H1 (cell line): ENCODE results near the gene LPP. TPM values are rescaled to one million over a fixed set of nuclear protein-coding genes. Genes with fewer than 3 reads are reported as not detected.

ENCODE experiments used
- CTCF ChIA-PET: fragments of 300-600 bp; sonication (Branson Sonifier 250); formaldehyde crosslinking; loops from one replicate; lab custom pipeline; 2021; ENCODE audit not compliant: partially characterized antibody; lab: Charles Lee
- POLR2A ChIA-PET: fragments of 300-600 bp; sonication (Branson Sonifier 250); formaldehyde crosslinking; loops from one replicate; lab custom pipeline; 2021; ENCODE audit warnings: inconsistent platforms; ENCODE audit not compliant: partially characterized antibody; lab: Charles Lee
- DNase-seq, 2 experiments: peaks; one replicate each; pipeline versions ENCODE4 v3.0.0 to v3.0.0-alpha.2; 2010 to 2022; ENCODE audit warnings: low spot score in 2 of 2, low read depth in 1 of 2, mixed read lengths in 1 of 2
- FAIRE-seq: peaks from 2 replicates; lab custom pipeline; 2011; peaks lifted over from hg19 to GRCh38; lab: Jason Lieb, UNC
- H2AFZ ChIP-seq: 2 replicates; pipeline ENCODE4 v1.8.1; 2012; ENCODE audit warnings: low read length, inconsistent platforms
- H2AK5ac ChIP-seq: 2 replicates; pipeline ENCODE4 v1.6.1; 2013; ENCODE audit warnings: low read depth, low read length
- H2BK120ac ChIP-seq: replicated peaks from 2 replicates; pipeline ENCODE3; 2013; ENCODE audit warnings: low read depth, low read length, inconsistent platforms
- H2BK12ac ChIP-seq: 2 replicates; pipeline ENCODE4 v1.6.1; 2013; ENCODE audit warnings: low read depth, low read length
- H2BK15ac ChIP-seq: 2 replicates; pipeline ENCODE4 v1.6.1; 2013; ENCODE audit warnings: low read length
- H2BK20ac ChIP-seq: 2 replicates; pipeline ENCODE4 v1.6.1; 2013; ENCODE audit warnings: low read length
- H2BK5ac ChIP-seq: 2 replicates; pipeline ENCODE4 v1.6.1; 2013; ENCODE audit warnings: low read depth, low read length
- H3K14ac ChIP-seq: 2 replicates; pipeline ENCODE4 v1.6.1; 2013; ENCODE audit warnings: inconsistent platforms; ENCODE audit not compliant: insufficient read length
- H3K18ac ChIP-seq: 2 replicates; pipeline ENCODE4 v1.6.1; 2013; ENCODE audit warnings: low read length; ENCODE audit errors: extremely low read depth
- H3K23ac ChIP-seq: 2 replicates; pipeline ENCODE4 v1.6.1; 2013; ENCODE audit warnings: inconsistent platforms; ENCODE audit not compliant: insufficient read length
- H3K23me2 ChIP-seq: 2 replicates; pipeline ENCODE4 v1.6.1; 2013; ENCODE audit warnings: low read depth, low read length
- H3K27ac ChIP-seq: 2 replicates; pipeline ENCODE4 v1.6.1; 2011; ENCODE audit warnings: low read depth, low read length, inconsistent platforms
- H3K27me3 ChIP-seq, 4 experiments: replicated peaks in 1 of 4; 1 replicate in 1 of 4; 2 replicates in 3 of 4; pipeline versions ENCODE4 v1.6.1 to v1.8.1; 2011 to 2013; ENCODE audit warnings: low read length in 3 of 4, mild to moderate bottlenecking in 3 of 4, inconsistent platforms in 2 of 4, mixed read lengths in 2 of 4, moderate library complexity in 1 of 4; ENCODE audit not compliant: control insufficient read depth in 3 of 4, insufficient read depth in 3 of 4; ENCODE audit errors: extremely low read depth in 1 of 4
- H3K36me3 ChIP-seq, 4 experiments: 2 replicates each; pipeline versions ENCODE4 v1.6.1 to v1.8.1; 2011 to 2013; ENCODE audit warnings: mild to moderate bottlenecking in 4 of 4, low read length in 3 of 4, moderate library complexity in 2 of 4, control low read depth in 1 of 4, inconsistent platforms in 1 of 4; ENCODE audit not compliant: insufficient read depth in 4 of 4, control insufficient read depth in 2 of 4
- H3K4ac ChIP-seq: replicated peaks from 2 replicates; pipeline ENCODE3; 2013; ENCODE audit warnings: low read length, low read depth, mixed read lengths, inconsistent platforms; ENCODE audit not compliant: insufficient read length
- H3K4me1 ChIP-seq, 4 experiments: replicated peaks in 1 of 4; 1 replicate in 1 of 4; 2 replicates in 3 of 4; pipeline versions ENCODE4 v1.6.1 to v1.8.1; 2011 to 2013; ENCODE audit warnings: low read length in 3 of 4, inconsistent platforms in 2 of 4, mixed read lengths in 1 of 4; ENCODE audit not compliant: insufficient read depth in 4 of 4, control insufficient read depth in 3 of 4
- H3K4me2 ChIP-seq, 2 experiments: 2 replicates each; pipeline versions ENCODE4 v1.6.1 to v1.8.1; 2011 to 2013; ENCODE audit warnings: low read depth in 2 of 2, low read length in 2 of 2, control low read depth in 1 of 2, inconsistent platforms in 1 of 2, mild to moderate bottlenecking in 1 of 2; ENCODE audit not compliant: insufficient read depth in 1 of 2
- H3K4me3 ChIP-seq, 4 experiments: fragments of 200-600, 300-600 bp in 1 of 4; sonication (generic), shearing (Covaris generic), sonication (Bioruptor Twin) in 1 of 4; 2 replicates each; pipeline versions ENCODE4 v1.5.1 to v1.8.1; 2011 to 2016; ENCODE audit warnings: low read length in 4 of 4, low read depth in 3 of 4, control low read depth in 2 of 4, inconsistent platforms in 2 of 4, mild to moderate bottlenecking in 2 of 4, mixed read lengths in 1 of 4, moderate library complexity in 1 of 4; ENCODE audit not compliant: insufficient read depth in 2 of 4; ENCODE audit errors: extremely low read depth in 1 of 4
- H3K56ac ChIP-seq: replicated peaks from 2 replicates; pipeline ENCODE3; 2013; ENCODE audit warnings: low read depth, mild to moderate bottlenecking, mixed read lengths, low read length, inconsistent platforms; ENCODE audit not compliant: insufficient read length
- H3K79me1 ChIP-seq: 2 replicates; pipeline ENCODE4 v1.6.1; 2013; ENCODE audit warnings: low read depth, low read length, control low read depth
- H3K79me2 ChIP-seq, 2 experiments: 2 replicates each; pipeline versions ENCODE4 v1.6.1 to v1.8.1; 2012 to 2013; ENCODE audit warnings: low read length in 2 of 2, mild to moderate bottlenecking in 2 of 2, inconsistent platforms in 1 of 2; ENCODE audit not compliant: insufficient read depth in 2 of 2, control insufficient read depth in 1 of 2
- H3K9ac ChIP-seq, 4 experiments: replicated peaks in 1 of 4; 1 replicate in 1 of 4; 2 replicates in 3 of 4; pipeline versions ENCODE4 v1.6.1 to v1.8.1; 2011 to 2013; ENCODE audit warnings: low read depth in 3 of 4, low read length in 3 of 4, control low read depth in 2 of 4, mild to moderate bottlenecking in 2 of 4, moderate library complexity in 2 of 4, inconsistent platforms in 1 of 4; ENCODE audit errors: extremely low read depth in 1 of 4
- H3K9me3 ChIP-seq, 2 experiments: 2 replicates each; pipeline versions ENCODE4 v1.6.1 to v1.8.1; 2012 to 2013; ENCODE audit warnings: mild to moderate bottlenecking in 2 of 2, moderate library complexity in 2 of 2, control low read depth in 1 of 2, inconsistent platforms in 1 of 2, low read depth in 1 of 2, low read length in 1 of 2, mixed read lengths in 1 of 2; ENCODE audit not compliant: insufficient read depth in 2 of 2
- H4K20me1 ChIP-seq, 2 experiments: replicated peaks in 1 of 2; 2 replicates each; pipeline versions ENCODE3 to v1.8.1; 2011 to 2013; ENCODE audit warnings: inconsistent platforms in 2 of 2, low read length in 2 of 2, mild to moderate bottlenecking in 1 of 2; ENCODE audit not compliant: insufficient read depth in 2 of 2, control insufficient read depth in 1 of 2
- H4K5ac ChIP-seq: 2 replicates; pipeline ENCODE4 v1.6.1; 2013; ENCODE audit warnings: low read length, low read depth, mixed read lengths, inconsistent platforms; ENCODE audit not compliant: insufficient read length
- H4K8ac ChIP-seq: 2 replicates; pipeline ENCODE4 v1.8.0; 2013; ENCODE audit warnings: mild to moderate bottlenecking, moderate library complexity, low read length, inconsistent platforms; ENCODE audit not compliant: insufficient read depth; ENCODE audit errors: extremely low read depth
- H4K91ac ChIP-seq: replicated peaks from 2 replicates; pipeline ENCODE3; 2013; ENCODE audit warnings: low read length, mixed read lengths, inconsistent platforms; ENCODE audit not compliant: insufficient read length
- BRCA1 ChIP-seq: IDR thresholded peaks from 2 replicates; pipeline ENCODE4 v1.6.1; 2012; ENCODE audit warnings: low read depth, low read length, improper control_type of control experiment
- CBX5 ChIP-seq: fragments of 300-800, 300-1000 bp; sonication (generic); IDR thresholded peaks from 2 replicates; pipeline ENCODE4 v1.7.1; 2016; ENCODE audit warnings: antibody characterized with exemption, low read length, low read depth
- CHD2 ChIP-seq: IDR thresholded peaks from 2 replicates; pipeline ENCODE4 v1.6.1; 2012; ENCODE audit warnings: low read length, improper control_type of control experiment
- RFX5 ChIP-seq: IDR thresholded peaks from 2 replicates; pipeline ENCODE4 v1.6.1; 2011; ENCODE audit warnings: low read depth, low read length, improper control_type of control experiment, borderline replicate concordance
- SP4 ChIP-seq: IDR thresholded peaks from 2 replicates; pipeline ENCODE4 v1.6.1; 2012; ENCODE audit warnings: low read length, inconsistent platforms
- USF2 ChIP-seq: IDR thresholded peaks from 2 replicates; pipeline ENCODE4 v1.6.1; 2011; ENCODE audit warnings: low read length, improper control_type of control experiment
- ZNF274 ChIP-seq: IDR thresholded peaks from 2 replicates; pipeline ENCODE4 v1.7.0; 2012; ENCODE audit warnings: low read length, borderline replicate concordance; ENCODE audit errors: extremely low read depth
- WGBS, 2 experiments: shearing (Covaris generic) in 1 of 2; methylation state at CpG; one replicate each; pipeline versions ENCODE4 v1.1.6 to v1.1.7; 2013 to 2015; ENCODE audit warnings: low lambda C conversion rate in 2 of 2, mixed read lengths in 2 of 2, inconsistent platforms in 1 of 2, low coverage in 1 of 2, missing lambda C conversion rate in 1 of 2; ENCODE audit not compliant: insufficient replicate concordance in 2 of 2, insufficient coverage in 1 of 2, insufficient read length in 1 of 2; ENCODE audit errors: extremely low coverage in 1 of 2, missing lambda C conversion rate in 1 of 2; 5-methylcytosine and 5-hydroxymethylcytosine counted together
- polyA plus RNA-seq, 7 experiments: library from polyadenylated mRNA; depleted of rRNA in 3 of 7; stranded (reverse) in 5 of 7; unstranded in 2 of 7; fragments of >200 nt in 5 of 7; fragments of 200-250 nt in 2 of 7; gene quantifications; 1 replicate in 5 of 7; 2 replicates in 1 of 7; 4 replicates in 1 of 7; pipeline versions ENCODE4 v1.2.1 to v1.2.3, GENCODE V29; 2011 to 2013; ENCODE audit warnings: missing spikeins in 2 of 7, mixed read lengths in 2 of 7
- total RNA-seq: library from RNA; stranded (reverse); fragmentation: NEBNext Ultra II Directional; extraction: Animal tissue kit (Norgen Biotek cat#: 25700); gene quantifications from 2 replicates; pipeline ENCODE4 v1.2.1, GENCODE V29; 2021

Gene LPP
- total and polyA plus RNA-seq, 2 of the 8 experiments (the other 6 are each of a cell fraction or from before 2014, with no cell fraction given) = 10.0 to 53.3 TPM

GRCh38 chr3:188635258-188636042 lies 481.5 kb downstream of the LPP start:
- H4K20me1 ChIP-seq = no peaks in the 10 kb centered on the region
- no peak overlapping the region for H2BK20ac ChIP-seq
- TF ChIP-seq BRCA1 (no peak), CBX5 (no peak), ZNF274 (no peak), SP4 (no peak), USF2 (no peak), RFX5 (no peak), CHD2 (no peak)
- no peak overlapping the region for H3K4ac ChIP-seq
- no peak overlapping the region for H3K23ac ChIP-seq
- no peak overlapping the region for H3K9ac ChIP-seq
- no peak overlapping the region for H2AFZ ChIP-seq
- peaks cover 0 to 6% of the 10 kb centered on the region in 2 experiments; a peak in 2 of 4 replicates for H3K9me3 ChIP-seq
- H3K56ac ChIP-seq = no peak overlapping the region
- no peak for DNase-seq
- ChIA-PET POLR2A (no interaction called here), CTCF (no interaction called here)
- no peak overlapping the region for H3K27ac ChIP-seq
- H2BK15ac ChIP-seq = no peak overlapping the region
- H2BK12ac ChIP-seq = no peak overlapping the region
- H4K8ac ChIP-seq = no peak overlapping the region; the same call in 1 of the 2 replicates
- no peak overlapping the region for H3K14ac ChIP-seq
- no peak overlapping the region for H2BK5ac ChIP-seq
- no peaks in the 10 kb centered on the region for H3K79me2 ChIP-seq
- no peaks in the 10 kb centered on the region; a peak in 1 of 8 replicates for H3K36me3 ChIP-seq
- H3K27me3 ChIP-seq = no peaks in the 10 kb centered on the region
- H3K18ac ChIP-seq = no peak overlapping the region
- H3K4me3 ChIP-seq = no peak overlapping the region
- H3K4me1 ChIP-seq = no peaks in the 10 kb centered on the region
- WGBS, 2 experiments = 93% methylated on average over 10 of the region's 10 CpGs; no CpG with 5 or more reads in 1 of the 2 experiments
- H2AK5ac ChIP-seq = no peak overlapping the region
- no peaks in the 10 kb centered on the region for H3K23me2 ChIP-seq
- FAIRE-seq = no peak
- H4K5ac ChIP-seq = no peak overlapping the region
- H4K91ac ChIP-seq = no peak overlapping the region
- H2BK120ac ChIP-seq = no peak overlapping the region
- no peaks in the 10 kb centered on the region for H3K79me1 ChIP-seq
- no peak overlapping the region for H3K4me2 ChIP-seq
